NCI-H1048 (cell line): ENCODE results near the gene PPFIA2.

Experiments used
- DNase-seq: peaks from one replicate; lab custom pipeline; 2025; lab: John Stamatoyannopoulos, UW

The PPFIA2 gene

GRCh38 chr12:81208187-81208911, 550.8 kb downstream of the PPFIA2 start:
- no peak for DNase-seq
